Measurements from ENCODE around the gene PAEP.
A peak's percentile ranks its signal among the peaks of the same experiment; 100 is the strongest.

The PAEP gene

DNA sequence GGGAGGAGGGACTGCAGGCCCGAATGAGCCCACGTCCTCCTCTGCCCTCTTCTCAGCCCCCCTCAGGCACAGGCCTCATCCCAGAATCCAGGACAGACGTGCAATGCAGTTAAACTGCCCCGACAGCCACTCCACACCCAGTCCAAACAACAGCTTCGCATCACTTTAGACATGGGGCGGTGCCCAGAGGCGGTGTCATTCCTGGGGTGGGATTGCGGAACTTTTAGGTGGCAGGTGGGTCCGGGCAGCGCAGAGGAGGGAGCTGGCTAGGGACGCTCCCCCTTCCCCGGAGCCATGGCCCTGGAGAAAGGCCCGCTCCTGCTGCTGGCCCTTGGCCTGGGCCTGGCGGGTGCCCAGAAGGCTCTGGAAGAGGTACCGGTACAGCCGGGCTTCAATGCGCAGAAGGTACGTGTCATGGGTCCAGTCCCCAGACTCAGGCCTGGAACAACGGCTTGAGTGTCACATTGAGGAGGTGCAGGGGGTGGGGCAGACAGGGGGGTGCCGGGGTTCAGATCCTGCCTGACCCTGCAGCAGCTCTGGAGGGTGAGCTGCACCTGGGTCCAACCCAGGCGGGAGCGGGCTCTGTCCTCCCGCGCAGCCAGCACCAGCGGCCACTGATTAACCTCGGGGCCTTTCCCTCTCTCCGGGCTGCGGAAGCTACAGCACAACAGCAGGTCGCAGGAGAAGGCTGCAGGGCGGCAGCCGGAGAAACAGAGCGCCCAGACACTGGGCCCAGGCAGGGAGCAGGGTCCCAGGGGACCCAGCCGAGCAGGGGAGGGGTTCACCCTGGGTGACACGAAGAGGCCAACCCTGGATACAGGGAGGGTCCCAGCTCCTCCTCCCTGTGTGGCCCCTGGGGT, 52.6 kb downstream of the PAEP start:
- peak; percentile 34 for DNase-seq (ENCODE audit: low spot score)
- in situ Hi-C loops (cut with MboI; ENCODE audit: low sequenced_read_pairs, unreplicated experiment) = no loop called here
- TF ChIP-seq, protein P1, sequence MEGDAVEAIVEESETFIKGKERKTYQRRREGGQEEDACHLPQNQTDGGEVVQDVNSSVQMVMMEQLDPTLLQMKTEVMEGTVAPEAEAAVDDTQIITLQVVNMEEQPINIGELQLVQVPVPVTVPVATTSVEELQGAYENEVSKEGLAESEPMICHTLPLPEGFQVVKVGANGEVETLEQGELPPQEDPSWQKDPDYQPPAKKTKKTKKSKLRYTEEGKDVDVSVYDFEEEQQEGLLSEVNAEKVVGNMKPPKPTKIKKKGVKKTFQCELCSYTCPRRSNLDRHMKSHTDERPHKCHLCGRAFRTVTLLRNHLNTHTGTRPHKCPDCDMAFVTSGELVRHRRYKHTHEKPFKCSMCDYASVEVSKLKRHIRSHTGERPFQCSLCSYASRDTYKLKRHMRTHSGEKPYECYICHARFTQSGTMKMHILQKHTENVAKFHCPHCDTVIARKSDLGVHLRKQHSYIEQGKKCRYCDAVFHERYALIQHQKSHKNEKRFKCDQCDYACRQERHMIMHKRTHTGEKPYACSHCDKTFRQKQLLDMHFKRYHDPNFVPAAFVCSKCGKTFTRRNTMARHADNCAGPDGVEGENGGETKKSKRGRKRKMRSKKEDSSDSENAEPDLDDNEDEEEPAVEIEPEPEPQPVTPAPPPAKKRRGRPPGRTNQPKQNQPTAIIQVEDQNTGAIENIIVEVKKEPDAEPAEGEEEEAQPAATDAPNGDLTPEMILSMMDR (IDR thresholded peaks at IDR 0.05; ENCODE audit: borderline replicate concordance, control extremely low read depth, extremely low read depth, insufficient read depth, missing control alignments) = no peak

DNA sequence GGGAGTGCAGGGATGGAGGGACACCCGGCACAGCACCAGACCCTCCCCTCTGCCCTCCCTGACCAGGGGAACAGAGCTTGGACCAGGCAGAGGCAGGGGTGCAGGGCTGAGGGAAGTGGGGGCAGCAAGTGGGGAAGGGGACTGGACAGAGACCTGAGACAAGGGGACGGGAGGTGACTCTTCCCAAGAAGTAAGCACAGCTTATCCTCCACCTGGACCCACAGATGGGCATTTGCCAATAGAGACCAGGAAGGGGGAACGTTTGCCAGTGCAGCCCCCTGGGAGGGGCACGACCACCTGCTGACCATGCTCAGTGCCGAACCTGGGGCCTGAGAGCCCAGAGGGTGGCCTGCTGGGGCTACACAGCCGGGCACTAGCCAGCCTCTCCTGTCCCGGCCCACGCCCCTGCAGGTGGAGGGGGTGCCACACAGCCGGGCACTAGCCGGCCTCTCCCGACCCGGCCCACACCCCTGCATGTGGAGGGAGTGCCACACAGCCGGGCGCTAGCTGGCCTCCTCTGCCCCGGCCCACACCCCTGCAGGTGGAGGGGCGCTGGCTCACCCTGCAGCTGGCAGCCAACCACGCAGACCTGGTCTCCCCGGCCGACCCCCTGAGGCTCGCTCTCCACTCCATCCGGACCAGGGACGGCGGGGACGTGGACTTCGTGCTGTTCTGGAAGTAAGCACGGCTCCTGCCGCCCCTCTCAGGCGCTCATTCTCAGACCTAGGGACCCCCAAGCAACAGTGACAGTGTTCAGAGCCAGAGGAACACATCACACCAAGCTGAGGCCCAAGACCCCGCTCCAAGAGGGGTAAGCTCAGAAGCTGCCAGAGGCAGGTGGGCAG, 53.5 kb downstream of the PAEP start:
- TF ChIP-seq, protein P1 (IDR thresholded peaks at IDR 0.05; ENCODE audit: borderline replicate concordance, control extremely low read depth, extremely low read depth, insufficient read depth, missing control alignments) = no peak
- peak; percentile 28 for DNase-seq (ENCODE audit: low spot score)
- in situ Hi-C loops (cut with MboI; ENCODE audit: low sequenced_read_pairs, unreplicated experiment) = no loop called here

DNA sequence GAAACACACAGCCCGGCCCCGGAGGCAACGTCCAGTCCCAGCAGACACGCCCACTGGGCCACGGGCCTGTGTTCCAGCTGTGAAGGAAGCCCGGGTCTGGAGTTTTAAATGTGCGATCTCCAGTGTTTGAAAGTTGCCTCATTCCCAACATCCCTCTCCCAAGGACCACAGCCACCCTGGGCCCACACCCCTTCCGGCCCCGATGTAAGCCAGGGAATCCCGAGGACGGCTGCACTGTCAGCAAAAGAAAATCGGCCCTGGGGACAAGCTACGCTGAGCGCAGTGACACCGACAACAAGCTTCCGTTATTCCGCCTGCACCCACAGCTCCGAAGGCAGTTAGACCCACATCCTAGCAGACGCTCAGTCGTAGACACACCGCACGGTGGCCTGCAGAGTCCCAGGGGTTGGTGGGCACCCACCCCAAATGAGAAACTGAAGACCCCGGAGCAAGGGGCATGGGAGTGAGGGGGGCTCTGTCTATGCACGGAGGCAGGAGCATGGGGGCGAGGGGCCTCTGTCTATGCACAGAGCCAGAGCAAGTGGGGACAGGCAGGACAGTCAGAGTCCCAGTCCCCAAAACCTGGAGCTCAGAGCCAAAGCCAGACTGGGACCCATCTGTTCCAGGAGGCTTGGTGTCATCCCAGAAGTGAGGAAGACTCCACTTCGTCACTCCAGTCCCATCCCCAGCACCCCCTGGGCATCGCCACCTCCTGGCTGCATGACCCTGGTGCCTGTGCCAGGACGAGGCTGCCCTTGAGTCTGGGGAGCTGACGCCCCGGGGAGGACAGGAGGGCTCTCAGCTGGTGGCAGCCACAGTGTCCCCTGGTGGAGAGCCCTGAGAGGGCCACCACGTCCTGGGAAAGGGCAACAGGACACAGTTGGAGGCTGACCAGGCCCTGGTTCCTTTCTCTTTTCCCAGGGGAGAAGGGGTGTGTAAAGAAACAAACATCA, 54.4 kb downstream of the PAEP start:
- in situ Hi-C loops (cut with MboI; ENCODE audit: low sequenced_read_pairs, unreplicated experiment) = no loop called here

More for the DNA sequence above, 54.4 kb downstream of the PAEP start:
- peak; percentile 27 for DNase-seq (ENCODE audit: low spot score)
- TF ChIP-seq, protein P1 (IDR thresholded peaks at IDR 0.05; ENCODE audit: borderline replicate concordance, control extremely low read depth, extremely low read depth, insufficient read depth, missing control alignments) = no peak

Measured in GM13976 (cell line).